DMS 273 treated with DMSO at 0.1 percent for 48 hours (cell line): ENCODE data around the gene AFMID.
"Not testable (repeated sequence)": the region's sequence is repeated elsewhere in the genome, so short reads cannot be mapped to it uniquely, and the experiment has no call there.

Experiments used
- DNase-seq: peaks from one replicate; lab custom pipeline; 2025; lab: John Stamatoyannopoulos, UW

AFMID gene

GRCh38 chr17:78186692-78187595 lies at the start of gene AFMID, which contains the start of gene TK1:
Gene AFMID (plus strand): TSS chr17:78187362. CDS start chr17:78187371, 9 bp downstream.
Gene TK1 (minus strand): TSS chr17:78187052. CDS start chr17:78186994, 58 bp downstream.
- DNase-seq: peak; percentile 95

- no peak for DNase-seq
These were observed 49.6 kb upstream of the AFMID start for GRCh38 chr17:78137392-78138203.

GRCh38 chr17:78138204-78139060 lies 48.7 kb upstream of the AFMID start:
- DNase-seq: no peak

- DNase-seq: not testable (repeated sequence)
These were observed 47.3 kb upstream of the AFMID start for GRCh38 chr17:78139861-78140168.

GRCh38 chr17:78140169-78141051 lies 46.8 kb upstream of the AFMID start:
- peak; percentile 40 for DNase-seq

- DNase-seq: no peak
These were observed 45.6 kb upstream of the AFMID start for GRCh38 chr17:78141437-78142118.

GRCh38 chr17:78142119-78142861 lies 44.9 kb upstream of the AFMID start:
- DNase-seq: no peak

- no peak for DNase-seq
These were observed 43.7 kb upstream of the AFMID start for GRCh38 chr17:78143214-78144146.

GRCh38 chr17:78144147-78144719 lies 42.9 kb upstream of the AFMID start:
- peak; percentile 48 for DNase-seq

GRCh38 chr17:78144736-78145641 lies 42.2 kb upstream of the AFMID start:
- no peak for DNase-seq

- no peak for DNase-seq
These were observed 40.7 kb upstream of the AFMID start for GRCh38 chr17:78146471-78146869.

- DNase-seq: no peak
These were observed 40.3 kb upstream of the AFMID start for GRCh38 chr17:78146881-78147280.

GRCh38 chr17:78147315-78147998 lies 39.7 kb upstream of the AFMID start:
- DNase-seq: no peak

GRCh38 chr17:78148286-78149016 lies 38.7 kb upstream of the AFMID start:
- no peak for DNase-seq

GRCh38 chr17:78151514-78152008 lies 35.6 kb upstream of the AFMID start:
- DNase-seq: no peak
